GM18499 (cell line): ENCODE measurements around the gene CMTM6.
"Not testable (repeated sequence)": the region's sequence is repeated elsewhere in the genome, so short reads cannot be mapped to it uniquely, and the experiment has no call there.

Experiments used
- ATAC-seq: cut with Tn5 transposase; IDR thresholded peaks from one replicate; pipeline ENCODE4 v1.9.1; 2021; ENCODE audit warnings: moderate number of reproducible peaks; ENCODE audit not compliant: insufficient read depth, unreplicated experiment

The CMTM6 gene

DNA sequence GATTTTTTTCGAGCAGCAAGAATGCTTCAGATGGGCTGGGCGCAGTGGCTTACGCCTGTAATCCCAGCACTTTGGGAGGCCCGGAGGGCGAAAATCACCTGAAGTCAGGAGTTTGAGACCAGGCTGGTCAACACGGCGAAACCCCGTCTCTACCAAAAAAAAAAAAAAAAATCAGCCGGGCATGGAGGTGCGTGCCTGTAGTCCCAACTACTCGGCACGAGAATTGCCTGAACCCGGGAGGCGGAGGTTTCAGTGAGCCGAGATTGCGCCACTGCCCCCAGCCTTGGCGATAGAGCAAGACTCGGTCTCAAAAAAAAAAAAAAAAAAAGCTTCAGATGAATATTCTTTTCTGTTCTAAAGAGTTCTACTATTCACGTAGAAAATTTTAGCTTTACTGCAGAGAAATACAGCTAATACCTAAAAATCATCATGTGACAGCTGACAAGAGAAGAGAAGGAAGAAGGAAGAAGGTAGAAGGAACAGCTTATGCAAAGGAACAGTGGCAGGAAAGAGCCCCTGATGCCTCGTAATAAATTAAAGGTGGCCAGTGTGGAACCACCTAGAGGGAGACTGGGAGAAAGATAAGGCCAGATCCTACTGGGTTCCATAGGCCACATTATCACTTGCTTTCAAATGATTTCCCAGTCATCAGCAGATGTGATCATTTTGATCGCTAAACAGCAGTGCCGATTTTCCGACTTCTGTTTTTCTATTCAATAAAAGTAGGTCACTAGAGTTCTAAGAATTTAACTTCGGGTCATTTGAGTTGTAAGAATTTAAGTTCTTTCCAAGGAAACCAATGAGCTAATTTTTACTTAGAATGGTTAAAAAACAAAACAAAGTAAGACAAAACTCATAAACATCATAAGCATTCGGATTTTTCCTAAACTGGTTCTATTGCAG is 1.5 kb downstream of the CMTM6 start:
- ATAC-seq = no peak

DNA sequence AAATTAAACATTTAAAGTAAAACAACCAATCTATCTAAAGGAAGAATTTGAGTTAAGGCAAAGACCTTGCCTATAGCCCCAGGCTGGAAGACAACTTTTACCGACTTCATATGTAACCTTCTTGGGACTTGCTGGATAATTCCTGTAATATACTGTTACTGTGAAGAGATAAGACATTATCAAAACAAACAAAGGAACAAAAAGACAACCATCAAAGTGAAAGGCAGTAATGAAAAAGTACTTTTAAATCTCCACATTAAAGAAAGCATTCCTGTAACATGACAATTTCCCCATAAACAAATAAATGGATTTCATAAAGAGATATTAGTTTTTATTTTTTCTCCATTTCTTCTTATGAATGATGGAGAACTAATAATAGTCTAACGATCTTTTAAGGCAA is 2.4 kb downstream of the CMTM6 start:
- no peak for ATAC-seq

DNA sequence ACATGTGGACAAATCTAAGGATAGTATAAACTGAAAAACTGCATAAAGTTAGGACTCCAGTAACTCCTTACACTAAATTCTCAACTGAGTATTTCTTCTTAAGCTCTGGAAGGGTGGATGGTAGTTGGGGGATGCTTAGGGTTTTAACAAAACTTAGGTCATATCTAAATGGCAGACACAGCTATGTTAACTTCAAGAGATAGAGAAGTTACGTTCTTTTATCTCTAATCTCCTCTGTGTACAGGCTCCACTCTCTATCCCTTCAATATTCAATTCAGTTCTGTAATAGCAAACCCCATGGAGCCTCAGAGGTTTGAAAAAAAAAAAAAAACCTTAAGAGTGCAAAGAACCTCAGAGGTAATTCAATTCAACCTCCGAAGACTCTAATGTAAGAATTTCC is 3.1 kb downstream of the CMTM6 start:
- no peak for ATAC-seq

DNA sequence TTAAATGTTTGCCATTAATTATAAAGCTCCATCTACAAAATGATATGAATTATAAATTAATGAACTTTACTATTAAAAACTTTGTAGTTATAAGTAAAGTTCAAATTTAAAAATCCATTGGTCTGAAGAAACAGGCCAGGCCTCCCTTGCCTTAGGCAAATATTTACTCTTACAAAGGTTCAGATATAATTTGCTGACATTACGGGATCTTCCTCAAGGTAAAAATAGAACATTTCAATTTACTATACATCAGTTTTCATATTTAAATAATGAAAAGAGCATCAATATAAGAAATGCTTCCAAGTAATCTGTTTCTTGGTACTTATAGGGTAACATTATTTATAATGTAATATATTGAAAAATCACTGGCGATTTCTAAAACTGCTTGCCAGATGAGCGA is 3.7 kb downstream of the CMTM6 start:
- no peak for ATAC-seq

DNA sequence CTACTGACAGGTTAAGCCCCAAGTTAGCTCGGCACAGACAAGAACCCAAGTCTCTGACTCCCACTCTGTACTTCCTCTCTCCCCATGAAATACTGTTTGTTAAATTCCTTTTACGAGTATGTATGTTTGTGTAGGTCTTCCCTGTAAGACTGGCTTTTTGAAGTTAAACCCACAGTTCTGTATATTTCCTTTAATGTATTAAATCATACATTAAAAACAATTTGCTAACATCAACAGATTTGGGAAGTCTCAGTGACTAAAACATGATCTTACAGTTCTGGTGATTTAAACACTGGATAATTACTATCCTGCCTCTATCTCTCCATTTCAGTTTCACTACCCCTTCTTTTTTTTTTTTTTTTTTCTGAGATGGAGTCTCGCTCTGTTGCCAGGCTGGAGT is 4.4 kb downstream of the CMTM6 start:
- ATAC-seq = no peak

DNA sequence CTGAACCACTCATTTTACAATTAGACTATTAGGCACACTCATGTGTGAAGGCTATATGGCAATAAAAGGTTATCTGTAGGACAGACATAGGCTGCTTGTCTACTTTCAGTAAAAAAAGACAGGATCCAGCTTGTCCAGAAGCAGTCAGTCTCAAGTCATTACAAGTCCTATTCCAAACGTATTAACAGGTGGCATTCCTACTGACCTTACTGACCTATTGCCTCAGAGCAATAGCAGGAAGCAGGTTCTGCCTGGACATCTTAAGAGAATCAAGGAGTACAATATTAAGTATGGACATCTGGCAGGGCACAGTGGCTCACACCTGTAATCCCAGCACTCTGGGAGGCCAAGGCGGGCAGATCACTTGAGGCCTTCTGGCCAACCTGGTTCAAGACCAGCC is 7.0 kb downstream of the CMTM6 start:
- ATAC-seq = no peak

DNA sequence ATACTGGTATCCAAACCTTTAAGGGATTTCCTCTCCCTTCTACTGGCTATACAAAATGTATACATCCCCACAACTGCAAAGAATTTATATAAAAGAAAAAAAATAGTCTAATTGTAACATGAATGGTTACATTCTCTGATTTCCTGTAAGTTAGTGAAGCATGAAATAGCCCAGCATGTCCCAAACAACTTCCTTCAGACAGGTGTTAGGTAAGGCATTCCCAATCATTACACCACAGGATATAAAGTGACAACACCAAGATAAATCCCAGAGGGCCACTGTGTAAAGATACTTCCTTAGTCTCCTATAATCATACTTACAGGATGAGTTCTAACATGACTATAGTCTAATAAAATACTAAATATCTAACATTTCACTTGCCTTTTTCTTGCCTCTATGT is 7.6 kb downstream of the CMTM6 start:
- no peak for ATAC-seq

DNA sequence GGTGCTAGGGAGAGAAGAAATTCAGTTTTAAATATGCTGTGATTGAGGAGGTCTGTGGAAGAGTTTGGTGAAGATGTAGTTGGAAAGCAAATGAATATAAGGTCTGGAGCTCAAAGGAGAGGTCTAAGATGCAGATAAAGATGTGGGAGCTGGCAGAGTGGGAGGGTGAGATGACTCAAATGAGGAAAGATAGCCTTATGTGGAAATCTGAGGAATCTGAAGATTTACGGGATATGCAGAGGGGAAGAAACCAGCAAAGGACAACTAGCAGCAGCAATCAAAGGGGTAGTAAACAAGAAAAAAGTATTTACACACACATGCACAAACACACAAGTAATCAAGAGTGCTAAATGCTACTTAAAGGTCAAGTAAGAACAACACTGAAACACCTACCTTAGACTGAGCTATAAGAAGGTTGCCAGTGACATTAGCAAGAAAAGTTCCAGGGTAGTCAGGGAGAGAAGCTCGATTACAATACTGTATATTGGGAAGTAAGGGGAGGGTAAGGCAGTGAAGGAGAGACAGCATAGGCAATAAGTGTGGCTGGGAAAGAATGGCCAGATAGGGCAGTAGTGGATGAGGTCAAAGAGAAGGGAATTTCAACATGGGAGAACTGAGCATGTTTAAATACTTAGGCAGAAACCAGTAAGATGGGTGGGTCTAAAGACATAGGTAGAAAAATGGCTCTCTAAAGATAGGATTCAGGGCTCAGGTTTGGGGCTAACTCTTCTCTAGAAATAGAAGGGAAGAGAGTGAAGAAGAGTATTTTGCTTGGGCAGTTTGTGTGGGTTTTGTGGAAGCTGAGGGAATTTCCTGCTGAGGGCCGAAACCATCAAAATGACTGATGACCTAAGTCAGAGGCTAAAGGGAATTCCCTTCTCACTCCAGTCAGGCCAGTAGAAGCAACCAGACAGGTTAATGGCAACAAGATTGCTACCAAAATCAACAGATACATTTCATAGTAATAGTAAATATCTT is 8.9 kb downstream of the CMTM6 start:
- peak; percentile 71 for ATAC-seq

DNA sequence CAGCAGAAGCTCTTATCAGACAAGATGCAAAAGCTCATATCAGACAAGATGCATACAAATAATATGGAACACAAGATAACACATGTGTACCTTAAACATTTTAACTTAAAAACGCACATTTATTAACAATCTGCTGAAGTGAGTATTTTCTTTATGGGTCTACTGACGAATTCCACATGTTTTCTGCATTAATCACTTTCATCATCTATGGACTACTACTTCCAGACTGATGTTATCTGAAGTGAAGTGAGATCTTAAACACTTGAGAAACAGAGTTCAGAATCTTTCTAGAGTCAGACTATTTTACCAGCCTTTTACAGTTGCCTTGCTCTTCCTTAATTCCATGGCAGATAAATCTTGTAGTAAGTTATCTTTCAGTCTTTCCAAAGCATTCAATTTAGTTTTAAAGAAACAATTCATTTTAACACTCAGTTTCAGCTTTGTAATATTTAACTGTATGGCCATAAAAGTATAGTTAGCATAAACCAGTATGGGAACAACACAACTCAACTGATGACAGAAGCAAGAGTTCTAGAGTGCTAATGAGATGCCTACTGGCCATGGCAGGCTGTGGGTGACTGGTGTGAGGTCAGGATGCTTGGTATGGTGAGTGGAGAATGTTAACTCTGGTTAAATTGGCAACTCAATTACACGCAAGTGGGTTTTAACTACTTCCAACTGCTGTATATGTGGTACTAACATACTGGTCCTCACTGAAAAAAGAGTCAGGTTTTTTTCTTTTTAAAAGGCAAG is 9.8 kb downstream of the CMTM6 start:
- ATAC-seq = no peak

DNA sequence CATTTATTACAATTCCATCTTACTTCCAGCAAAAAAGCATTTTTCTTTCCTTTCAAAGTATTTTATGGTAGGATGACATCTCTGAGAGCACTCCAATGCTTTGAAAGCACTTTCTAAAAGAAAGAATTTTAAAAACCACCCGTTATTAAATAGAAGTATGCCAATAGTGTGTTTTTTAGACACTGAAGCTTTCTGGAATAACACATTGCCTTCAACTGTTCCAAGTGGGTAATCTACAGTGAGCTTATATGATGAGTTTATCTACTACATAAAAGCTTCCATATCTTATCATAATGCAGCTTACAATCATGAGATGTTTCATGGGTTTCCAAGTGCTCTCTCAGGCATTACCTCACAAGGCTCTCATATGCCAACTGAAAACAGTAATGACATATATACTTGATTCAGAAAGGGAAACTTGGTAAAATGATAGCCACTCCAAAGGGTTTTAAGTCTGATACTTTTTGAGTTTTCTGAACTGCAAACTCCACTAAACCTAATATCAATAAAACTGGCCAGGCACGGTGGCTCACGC is 14.1 kb downstream of the CMTM6 start:
- ATAC-seq = no peak

DNA sequence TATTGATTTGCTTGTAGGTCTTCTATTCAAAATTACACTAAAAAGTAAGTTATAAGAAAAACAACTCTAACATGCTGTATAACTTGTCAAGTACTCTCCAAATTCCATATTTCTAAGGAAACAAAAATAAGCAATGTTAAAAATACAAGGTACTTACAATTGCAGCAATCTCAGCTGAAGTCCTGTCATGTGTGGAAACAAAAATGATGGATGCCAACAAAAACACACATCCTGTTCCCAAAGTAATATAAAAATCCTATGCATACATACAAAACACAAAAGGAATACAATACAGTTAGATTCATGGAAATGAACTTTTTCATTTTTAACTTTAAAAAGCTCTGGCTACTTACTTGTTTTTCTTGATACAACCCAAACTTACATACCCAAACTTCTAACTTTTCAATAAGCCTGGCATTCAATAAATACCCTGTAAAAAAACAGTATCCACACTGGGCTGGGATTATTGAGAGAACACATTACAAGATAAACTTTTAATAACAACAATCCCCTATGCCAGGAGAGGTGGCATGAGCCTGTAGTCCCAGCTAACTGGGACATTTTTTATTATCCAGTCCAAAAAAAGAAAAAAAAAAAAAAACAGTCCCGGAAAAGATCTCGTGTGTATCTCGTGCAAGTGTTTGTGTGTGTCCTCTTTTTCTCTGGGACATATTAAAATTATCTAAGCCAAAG is 14.7 kb downstream of the CMTM6 start:
- no peak for ATAC-seq

DNA sequence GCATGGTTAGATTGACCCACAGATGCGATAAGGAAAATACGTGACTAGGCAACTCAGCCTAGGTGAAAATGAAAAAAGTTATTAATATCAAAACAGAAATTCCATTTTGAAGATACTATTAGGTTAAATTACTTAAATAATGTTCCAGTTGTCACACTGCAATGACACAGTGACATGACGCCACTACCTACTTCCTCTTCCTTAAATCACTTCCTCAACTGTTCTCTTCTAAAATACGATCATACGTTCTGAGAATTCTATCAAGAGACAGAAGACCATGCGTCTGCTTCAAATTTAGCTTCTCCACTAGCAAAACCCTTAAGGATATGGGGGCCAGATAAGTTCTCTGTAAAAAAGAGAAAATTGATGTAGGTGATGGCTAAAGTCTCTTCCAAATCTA is 18.2 kb downstream of the CMTM6 start:
- no peak for ATAC-seq

DNA sequence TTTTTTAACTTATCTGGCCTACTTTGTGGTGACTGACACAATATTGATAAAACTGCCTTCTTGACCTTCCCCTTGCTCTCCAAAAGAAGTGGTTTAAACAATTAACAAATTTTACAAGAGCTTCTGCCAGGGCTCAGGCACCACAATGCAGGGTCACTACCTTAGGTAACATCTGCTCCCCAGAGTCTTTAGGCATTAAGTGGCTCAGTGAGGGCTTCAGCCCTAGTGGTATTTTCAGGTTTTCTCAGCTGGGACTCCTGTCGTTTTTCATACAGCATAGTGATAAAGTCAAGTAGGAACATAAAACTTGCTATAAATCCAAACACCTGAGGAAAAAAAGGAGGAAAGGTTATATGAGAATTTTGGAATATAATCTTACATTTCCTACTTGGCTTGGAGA is 18.9 kb downstream of the CMTM6 start:
- ATAC-seq = no peak

DNA sequence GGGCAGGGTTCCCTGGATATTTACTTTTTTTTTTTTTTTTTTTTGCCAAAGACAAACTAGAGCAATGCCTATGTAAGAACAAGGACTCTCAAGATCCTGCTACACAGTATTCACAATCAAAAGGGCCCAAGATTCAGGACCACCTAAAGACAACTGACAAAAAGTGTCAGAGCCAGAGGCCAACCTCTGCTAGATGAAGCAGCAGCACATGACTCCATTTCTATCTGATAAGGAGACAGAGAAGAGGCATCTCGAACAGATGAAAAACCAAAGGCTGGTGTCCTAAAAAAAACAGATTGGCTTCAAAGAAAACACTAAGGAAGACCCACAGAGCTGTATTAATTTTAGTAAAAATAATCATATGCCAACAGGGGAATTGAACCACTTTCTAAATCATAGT is 20.0 kb downstream of the CMTM6 start:
- ATAC-seq = no peak

DNA sequence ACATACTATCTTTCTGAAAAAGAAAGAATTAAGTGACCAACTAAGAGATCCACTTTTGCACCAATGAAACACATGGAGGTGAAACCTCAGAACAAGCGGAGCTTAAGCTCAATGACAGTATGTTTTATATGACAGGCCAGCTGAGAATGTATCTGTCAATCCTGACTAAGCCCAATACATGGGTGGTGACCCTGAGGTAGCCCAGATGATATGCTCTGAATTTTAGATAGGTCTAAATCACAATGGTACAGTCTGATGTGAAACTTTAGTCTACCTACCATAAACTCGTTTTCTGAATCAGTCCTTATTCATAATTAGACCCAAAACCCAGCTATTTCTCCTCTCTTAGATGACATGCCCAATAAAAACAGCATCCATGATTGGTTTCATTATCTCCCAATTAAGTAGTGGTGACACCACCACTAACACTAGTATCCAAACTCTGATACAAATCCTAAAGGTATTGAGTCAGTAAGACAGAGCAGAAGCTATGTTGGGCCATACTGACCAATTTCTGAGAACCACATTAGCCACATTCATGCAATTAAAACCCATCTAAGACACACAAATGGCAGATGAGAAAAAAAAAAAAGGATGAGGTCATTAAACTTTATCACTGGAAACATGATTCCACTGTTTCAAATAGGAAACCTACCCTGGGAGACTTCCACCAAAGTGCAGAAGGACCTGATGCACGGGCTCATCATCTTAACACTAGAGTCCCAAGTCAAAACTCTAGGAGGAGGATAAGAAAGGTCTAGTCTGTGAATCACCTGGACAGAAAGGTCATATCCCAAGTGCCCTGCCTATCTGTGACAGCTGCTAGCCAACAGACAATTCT is 20.6 kb downstream of the CMTM6 start:
- ATAC-seq = no peak

DNA sequence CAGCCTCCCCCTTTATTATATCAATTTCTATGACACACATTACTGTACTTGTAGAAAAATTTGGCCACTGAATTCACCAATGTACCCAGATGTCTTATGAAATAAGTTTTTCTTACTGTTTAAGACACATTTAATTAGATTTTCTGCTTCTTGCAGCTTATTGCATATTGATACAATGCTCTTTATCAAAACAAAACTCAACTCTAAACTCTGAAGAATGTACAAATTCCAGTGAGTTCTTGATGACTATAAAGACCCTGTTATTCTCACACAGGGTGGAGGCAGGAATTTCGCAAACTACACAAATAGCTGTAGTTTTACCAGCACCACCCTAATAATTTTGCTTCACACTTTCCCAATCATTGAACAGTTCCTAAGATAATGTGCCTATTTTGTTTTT is 22.0 kb downstream of the CMTM6 start:
- ATAC-seq = no peak

DNA sequence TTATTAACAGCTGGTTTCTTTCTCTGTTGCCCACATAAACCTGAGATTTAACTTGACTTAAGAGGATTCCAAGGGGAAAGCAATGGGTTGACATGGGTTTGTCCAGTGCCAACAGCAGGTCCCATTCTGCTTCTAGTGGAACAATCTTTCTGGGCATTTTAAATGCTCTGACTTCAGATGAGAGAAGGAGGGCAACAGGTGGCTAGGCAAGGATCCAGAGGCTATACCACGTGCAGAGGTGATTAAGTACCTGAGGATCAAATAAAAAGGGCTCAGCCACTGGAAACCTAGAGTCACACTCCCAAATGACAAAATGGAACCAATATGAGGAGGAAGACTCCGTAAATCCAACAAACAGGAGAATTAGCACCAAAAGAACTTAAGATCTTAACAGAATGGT is 28.5 kb downstream of the CMTM6 start:
- ATAC-seq = no peak

DNA sequence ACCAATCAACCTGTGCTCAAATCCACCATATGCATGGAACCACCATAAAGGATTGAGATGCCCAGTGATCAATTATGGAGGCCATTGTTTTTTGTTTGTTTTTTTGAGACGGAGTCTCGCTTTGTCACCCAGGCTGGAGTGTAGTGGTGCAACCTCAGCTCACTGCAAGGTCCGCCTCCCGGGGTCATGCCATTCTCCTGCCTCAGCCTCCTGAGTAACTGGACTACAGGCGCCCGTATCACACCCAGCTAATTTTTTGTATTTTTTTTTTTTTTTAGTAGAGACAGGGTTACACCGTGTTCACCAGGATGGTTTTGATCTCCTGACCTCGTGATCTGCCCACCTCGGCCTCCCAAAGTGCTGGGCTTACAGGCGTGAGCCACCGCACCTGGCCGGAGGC is 30.5 kb downstream of the CMTM6 start:
- not testable (repeated sequence) for ATAC-seq

DNA sequence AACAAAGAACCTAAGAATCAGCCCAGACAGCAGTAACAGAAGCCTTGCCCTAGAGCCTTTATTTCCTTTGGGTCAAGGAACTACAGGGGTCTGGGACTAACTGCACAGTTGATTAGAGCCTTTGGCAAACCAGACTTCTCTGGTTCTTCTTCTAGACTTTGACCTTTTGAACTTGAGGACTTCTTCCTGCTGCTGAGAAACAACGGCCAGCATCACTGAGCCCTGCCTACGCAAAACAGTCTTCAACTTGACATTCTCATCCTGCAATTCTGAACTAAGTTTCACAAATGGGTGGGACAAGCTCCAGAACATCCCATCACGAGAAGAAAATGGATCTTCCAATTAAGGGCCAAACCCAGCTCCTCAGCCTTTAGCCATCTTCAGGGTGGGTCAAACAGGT is 31.4 kb downstream of the CMTM6 start:
- no peak for ATAC-seq
